DOHH2 (cell line): ENCODE measurements around the gene ACTA2.

Source experiments
- H3F3A ChIP-seq: fragments of 200-600 bp; sonication (generic), shearing (Covaris generic); 2 replicates; pipeline ENCODE4 v1.6.0; 2016; ENCODE audit warnings: antibody characterized with exemption, mild to moderate bottlenecking; ENCODE audit not compliant: control insufficient read depth, insufficient read depth
- H3K27ac ChIP-seq: fragments of 200-600 bp; sonication (generic); 2 replicates; pipeline ENCODE4 v1.5.1; 2014; ENCODE audit warnings: low read depth, mild to moderate bottlenecking, low read length, moderate library complexity
- H3K27me3 ChIP-seq: fragments of 200-600 bp; sonication (generic); 2 replicates; pipeline ENCODE4 v1.6.1; 2014; ENCODE audit warnings: mild to moderate bottlenecking, low read length, mixed read lengths; ENCODE audit not compliant: control insufficient read depth
- H3K36me3 ChIP-seq: fragments of 200-600 bp; sonication (generic); 2 replicates; pipeline ENCODE4 v1.6.1; 2014; ENCODE audit warnings: mild to moderate bottlenecking, low read length, moderate library complexity, mixed read lengths; ENCODE audit not compliant: control insufficient read depth
- H3K4me1 ChIP-seq: fragments of 200-600 bp; sonication (generic); 2 replicates; pipeline ENCODE4 v1.6.1; 2014; ENCODE audit warnings: mild to moderate bottlenecking, low read length, mixed read lengths; ENCODE audit not compliant: control insufficient read depth
- H3K4me2 ChIP-seq: fragments of 200-600 bp; sonication (generic); 2 replicates; pipeline ENCODE4 v1.6.0; 2014; ENCODE audit warnings: mild to moderate bottlenecking, low read length, moderate library complexity
- H3K4me3 ChIP-seq: fragments of 200-600 bp; sonication (generic); 2 replicates; pipeline ENCODE4 v1.5.1; 2014; ENCODE audit warnings: mild to moderate bottlenecking, low read length, mixed read lengths
- H3K79me2 ChIP-seq: fragments of 200-600 bp; sonication (generic); 2 replicates; pipeline ENCODE4 v1.6.1; 2014; ENCODE audit warnings: mild to moderate bottlenecking, low read length, mixed read lengths; ENCODE audit not compliant: control insufficient read depth
- H3K9me2 ChIP-seq: fragments of 200-600 bp; sonication (generic); replicated peaks from 2 replicates; pipeline ENCODE4 v1.6.1; 2014; ENCODE audit warnings: mild to moderate bottlenecking, low read length, mixed read lengths; ENCODE audit not compliant: control insufficient read depth
- H3K9me3 ChIP-seq: fragments of 200-600 bp; sonication (generic); 2 replicates; pipeline ENCODE4 v1.6.1; 2014; ENCODE audit warnings: antibody characterized with exemption, low read length, mixed read lengths; ENCODE audit not compliant: control insufficient read depth, insufficient read depth
- H4K20me1 ChIP-seq: fragments of 200-600 bp; sonication (generic); 2 replicates; pipeline ENCODE4 v1.6.0; 2014; ENCODE audit warnings: low read depth, mild to moderate bottlenecking, antibody characterized with exemption, low read length, moderate library complexity; ENCODE audit not compliant: control insufficient read depth, insufficient read depth
- EZH2phosphoT487 ChIP-seq: fragments of 200-600 bp; sonication (generic); IDR thresholded peaks from 2 replicates; pipeline ENCODE4 v1.6.1; 2017; ENCODE audit warnings: borderline replicate concordance, mild to moderate bottlenecking, antibody characterized with exemption, low read length, moderate library complexity, mixed read lengths
- TF ChIP-seq, protein P1 (sequence below): fragments of 200-600 bp; sonication (generic); IDR thresholded peaks from one replicate; pipeline ENCODE4 v1.5.1; 2014; ENCODE audit warnings: antibody characterized with exemption, mild to moderate bottlenecking, low read depth, low read length; ENCODE audit not compliant: poor library complexity, severe bottlenecking

ACTA2 gene

DNA sequence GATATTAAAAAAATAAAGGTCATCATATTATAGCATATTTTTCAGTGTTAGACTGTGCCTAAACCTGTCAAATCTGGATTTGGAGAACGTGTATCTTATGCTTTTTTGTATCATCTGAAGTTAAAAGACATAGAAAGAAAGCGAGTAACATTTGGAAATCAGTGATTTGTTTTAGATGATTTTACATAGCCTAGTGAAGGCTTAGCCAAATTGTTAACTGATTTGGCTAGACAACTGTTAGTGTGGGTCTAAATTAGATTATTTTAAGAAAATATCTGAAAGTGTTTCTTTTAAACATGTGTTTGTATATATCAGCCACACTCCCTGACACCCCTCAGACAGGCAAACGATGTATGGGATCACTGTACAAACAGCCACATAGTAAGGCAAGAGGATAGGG, 35.6 kb downstream of the ACTA2 start:
- Histone ChIP-seq H3K36me3 (peaks cover 12% of the 10 kb centered on the region), H3K9me2 (no peaks in the 10 kb centered on the region)
- TF ChIP-seq EZH2phosphoT487, result no peak
- TF ChIP-seq, protein P1, sequence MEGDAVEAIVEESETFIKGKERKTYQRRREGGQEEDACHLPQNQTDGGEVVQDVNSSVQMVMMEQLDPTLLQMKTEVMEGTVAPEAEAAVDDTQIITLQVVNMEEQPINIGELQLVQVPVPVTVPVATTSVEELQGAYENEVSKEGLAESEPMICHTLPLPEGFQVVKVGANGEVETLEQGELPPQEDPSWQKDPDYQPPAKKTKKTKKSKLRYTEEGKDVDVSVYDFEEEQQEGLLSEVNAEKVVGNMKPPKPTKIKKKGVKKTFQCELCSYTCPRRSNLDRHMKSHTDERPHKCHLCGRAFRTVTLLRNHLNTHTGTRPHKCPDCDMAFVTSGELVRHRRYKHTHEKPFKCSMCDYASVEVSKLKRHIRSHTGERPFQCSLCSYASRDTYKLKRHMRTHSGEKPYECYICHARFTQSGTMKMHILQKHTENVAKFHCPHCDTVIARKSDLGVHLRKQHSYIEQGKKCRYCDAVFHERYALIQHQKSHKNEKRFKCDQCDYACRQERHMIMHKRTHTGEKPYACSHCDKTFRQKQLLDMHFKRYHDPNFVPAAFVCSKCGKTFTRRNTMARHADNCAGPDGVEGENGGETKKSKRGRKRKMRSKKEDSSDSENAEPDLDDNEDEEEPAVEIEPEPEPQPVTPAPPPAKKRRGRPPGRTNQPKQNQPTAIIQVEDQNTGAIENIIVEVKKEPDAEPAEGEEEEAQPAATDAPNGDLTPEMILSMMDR, result no peak

DNA sequence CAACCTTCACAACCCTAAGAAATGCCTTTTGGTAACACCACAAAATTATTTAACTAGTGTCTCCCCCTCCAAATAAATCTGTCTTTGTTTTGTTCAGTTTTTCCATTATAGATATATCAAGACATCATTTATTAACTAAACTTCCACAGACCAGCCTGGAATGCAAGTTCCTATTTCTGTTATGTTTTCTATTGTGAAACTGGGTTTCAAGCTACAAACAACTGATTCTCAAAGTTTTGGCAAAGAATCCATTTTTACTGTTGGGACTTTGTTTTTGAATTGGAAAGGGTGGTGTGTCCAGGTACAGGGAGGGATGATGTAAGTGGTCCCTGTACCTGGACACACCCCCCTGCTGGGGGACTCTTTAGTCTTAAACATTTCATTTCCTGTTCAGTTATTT, 36.3 kb downstream of the ACTA2 start:
- no peak overlapping the region for H3K4me3 ChIP-seq
- H3K36me3 ChIP-seq, result peaks cover 15% of the 10 kb centered on the region
- no peaks in the 10 kb centered on the region for H3K79me2 ChIP-seq
- no peaks in the 10 kb centered on the region for H4K20me1 ChIP-seq
- no peaks in the 10 kb centered on the region for H3K9me2 ChIP-seq
- H3K4me1 ChIP-seq, result no peaks in the 10 kb centered on the region
- H3K4me2 ChIP-seq, result no peak overlapping the region
- TF ChIP-seq EZH2phosphoT487, result no peak
- TF ChIP-seq, protein P1, result no peak
- no peaks in the 10 kb centered on the region for H3K27me3 ChIP-seq
- H3K27ac ChIP-seq, result no peak overlapping the region
- H3F3A ChIP-seq, result no peaks in the 10 kb centered on the region
- H3K9me3 ChIP-seq, result no peaks in the 10 kb centered on the region

More for the DNA sequence above, 35.6 kb downstream of the ACTA2 start:
- Histone ChIP-seq H3K9me3 (no peaks in the 10 kb centered on the region), H3K4me1 (no peaks in the 10 kb centered on the region), H3K79me2 (no peaks in the 10 kb centered on the region), H3K4me2 (no peak overlapping the region), H3F3A (no peaks in the 10 kb centered on the region), H3K27me3 (no peaks in the 10 kb centered on the region), H4K20me1 (no peaks in the 10 kb centered on the region), H3K27ac (no peak overlapping the region), H3K4me3 (no peak overlapping the region)

DNA sequence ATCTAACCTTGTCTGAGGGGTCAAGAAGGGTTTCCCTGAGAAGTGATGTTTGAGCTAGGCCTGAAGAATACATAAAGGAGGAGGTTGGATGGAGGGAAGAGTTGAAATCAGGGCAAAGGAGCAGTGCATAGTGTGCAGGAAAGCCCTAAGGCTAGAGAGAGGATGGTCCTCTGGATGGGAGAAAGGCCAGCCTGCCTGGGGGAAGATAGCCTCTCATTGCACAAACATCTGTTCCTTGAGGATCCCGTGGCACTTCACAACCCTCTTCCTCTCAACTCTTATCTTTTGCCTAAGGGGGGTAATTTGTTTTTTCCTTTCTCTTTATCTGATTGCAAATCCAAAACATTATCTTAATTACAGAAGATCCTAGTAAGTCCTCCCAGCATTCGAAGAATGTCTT, 36.8 kb downstream of the ACTA2 start:
- H3K27ac ChIP-seq, result no peak overlapping the region
- peaks cover 18% of the 10 kb centered on the region for H3K36me3 ChIP-seq
- H3F3A ChIP-seq, result no peaks in the 10 kb centered on the region
- H3K9me3 ChIP-seq, result no peaks in the 10 kb centered on the region
- TF ChIP-seq, protein P1, result no peak
- no peak for TF ChIP-seq EZH2phosphoT487
- no peaks in the 10 kb centered on the region for H3K9me2 ChIP-seq
- no peak overlapping the region for H3K4me3 ChIP-seq
- no peaks in the 10 kb centered on the region for H3K79me2 ChIP-seq
- H3K4me2 ChIP-seq, result no peak overlapping the region
- H3K4me1 ChIP-seq, result no peaks in the 10 kb centered on the region
- no peaks in the 10 kb centered on the region for H4K20me1 ChIP-seq
- H3K27me3 ChIP-seq, result no peaks in the 10 kb centered on the region

DNA sequence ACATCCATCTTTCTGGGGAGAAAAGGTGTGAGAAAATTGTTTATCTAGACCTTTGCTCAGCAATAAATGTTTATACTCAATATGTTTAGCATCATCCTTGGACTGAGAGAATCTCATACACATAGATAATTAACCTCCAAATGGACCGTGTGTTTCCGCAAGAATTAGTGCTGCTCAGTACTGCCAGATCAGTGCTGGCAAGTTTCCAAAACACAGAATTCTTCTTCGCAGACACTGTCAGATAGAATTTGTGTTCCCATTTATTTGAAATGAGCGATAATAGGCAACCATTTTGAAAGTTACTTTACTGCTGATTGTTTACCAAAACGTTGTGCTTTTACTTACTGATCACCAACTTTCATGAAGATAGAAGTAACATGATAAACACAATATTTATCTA, 38.8 kb downstream of the ACTA2 start:
- Histone ChIP-seq H3F3A (no peaks in the 10 kb centered on the region), H3K4me3 (no peak overlapping the region), H3K79me2 (no peaks in the 10 kb centered on the region), H3K9me3 (no peaks in the 10 kb centered on the region), H3K9me2 (no peaks in the 10 kb centered on the region), H3K36me3 (peaks cover 18% of the 10 kb centered on the region), H3K27me3 (no peaks in the 10 kb centered on the region), H4K20me1 (no peaks in the 10 kb centered on the region), H3K4me1 (no peaks in the 10 kb centered on the region), H3K27ac (no peak overlapping the region), H3K4me2 (no peak overlapping the region)
- TF ChIP-seq, protein P1, result no peak
- TF ChIP-seq EZH2phosphoT487, result no peak
